Measurements from ENCODE around the gene SORCS2. TPM values are rescaled to one million over a fixed set of nuclear protein-coding genes. Genes with fewer than 3 reads are reported as not detected.

SORCS2 gene
- polyA plus RNA-seq, 1 donor (not counting 4 experiments of a cell fraction or from before 2014, with no cell fraction given) = 0.09 TPM

- Histone ChIP-seq H3K27me3 (ENCODE audit: control insufficient read depth, extremely low read depth, insufficient read depth, low read length) (no peaks in the 10 kb centered on the region), H3K9me3 (ENCODE audit: control insufficient read depth, low read depth, low read length) (peaks cover 36% of the 10 kb centered on the region), H3K4me1 (ENCODE audit: control insufficient read depth, extremely low read depth, insufficient read depth, low read length) (no peaks in the 10 kb centered on the region), H2AFZ (ENCODE audit: control insufficient read depth, low read length) (no peak overlapping the region), H3K9ac (ENCODE audit: control insufficient read depth, extremely low read depth, insufficient read depth, low read length) (no peak overlapping the region), H3K79me2 (ENCODE audit: control insufficient read depth, insufficient read depth, low read length) (no peaks in the 10 kb centered on the region), H4K20me1 (ENCODE audit: control insufficient read depth, extremely low read depth, insufficient read depth, low read length) (no peaks in the 10 kb centered on the region), H3K36me3 (ENCODE audit: control insufficient read depth in 2 of 2, extremely low read depth in 1 of 2, insufficient read depth in 2 of 2, low read length in 2 of 2) (no peaks in the 10 kb centered on the region), H3K4me2 (ENCODE audit: control insufficient read depth, extremely low read depth, insufficient read depth, low read depth, low read length) (no peak overlapping the region), H3K9me1 (ENCODE audit: control insufficient read depth, extremely low read depth, insufficient read depth, low read length) (no peaks in the 10 kb centered on the region), H3K27ac (ENCODE audit: control insufficient read depth, insufficient read depth, low read length) (no peak overlapping the region), H3K4me3 (ENCODE audit: control insufficient read depth in 2 of 3, extremely low read depth in 1 of 3, insufficient read depth in 2 of 3, low read depth in 1 of 3, low read length in 3 of 3) (no peak overlapping the region)
- no peak for DNase-seq (ENCODE audit: low read depth, low spot score)
- no peak for FAIRE-seq
- dilution Hi-C loops (cut with MboI; ENCODE audit: extremely low pct_ligation_motif_present, low sequenced_read_pairs) = no loop called here
- TF ChIP-seq CTCF (optimal IDR thresholded peaks at IDR 0.05 in 1 of 3, IDR thresholded peaks at IDR 0.05 in 1 of 3, conservative IDR thresholded peaks at IDR 0.05 in 1 of 3; ENCODE audit: extremely low read depth in 1 of 3, insufficient read depth in 2 of 3, low read length in 3 of 3) (no peak), EZH2 (IDR thresholded peaks at IDR 0.05; ENCODE audit: low read length) (no peak)
Observed at GRCh38 chr4:7572894-7573293, 380.6 kb downstream of the SORCS2 start.

- dilution Hi-C loops (cut with MboI; ENCODE audit: extremely low pct_ligation_motif_present, low sequenced_read_pairs) = no loop called here
- Histone ChIP-seq H3K36me3 (ENCODE audit: control insufficient read depth in 2 of 2, extremely low read depth in 1 of 2, insufficient read depth in 2 of 2, low read length in 2 of 2) (no peaks in the 10 kb centered on the region), H3K27ac (ENCODE audit: control insufficient read depth, insufficient read depth, low read length) (no peak overlapping the region), H3K4me1 (ENCODE audit: control insufficient read depth, extremely low read depth, insufficient read depth, low read length) (no peaks in the 10 kb centered on the region), H2AFZ (ENCODE audit: control insufficient read depth, low read length) (no peak overlapping the region), H3K9ac (ENCODE audit: control insufficient read depth, extremely low read depth, insufficient read depth, low read length) (no peak overlapping the region), H3K9me1 (ENCODE audit: control insufficient read depth, extremely low read depth, insufficient read depth, low read length) (no peaks in the 10 kb centered on the region), H3K79me2 (ENCODE audit: control insufficient read depth, insufficient read depth, low read length) (no peaks in the 10 kb centered on the region), H3K4me3 (ENCODE audit: control insufficient read depth in 2 of 3, extremely low read depth in 1 of 3, insufficient read depth in 2 of 3, low read depth in 1 of 3, low read length in 3 of 3) (no peak overlapping the region), H4K20me1 (ENCODE audit: control insufficient read depth, extremely low read depth, insufficient read depth, low read length) (no peaks in the 10 kb centered on the region), H3K4me2 (ENCODE audit: control insufficient read depth, extremely low read depth, insufficient read depth, low read depth, low read length) (no peak overlapping the region), H3K27me3 (ENCODE audit: control insufficient read depth, extremely low read depth, insufficient read depth, low read length) (no peaks in the 10 kb centered on the region), H3K9me3 (ENCODE audit: control insufficient read depth, low read depth, low read length) (peaks cover 39% of the 10 kb centered on the region)
- no peak for DNase-seq (ENCODE audit: low read depth, low spot score)
- TF ChIP-seq EZH2 (IDR thresholded peaks at IDR 0.05; ENCODE audit: low read length) (no peak), CTCF (optimal IDR thresholded peaks at IDR 0.05 in 1 of 3, IDR thresholded peaks at IDR 0.05 in 1 of 3, conservative IDR thresholded peaks at IDR 0.05 in 1 of 3; ENCODE audit: extremely low read depth in 1 of 3, insufficient read depth in 2 of 3, low read length in 3 of 3) (no peak)
- no peak for FAIRE-seq
Observed at GRCh38 chr4:7573576-7574091, 381.3 kb downstream of the SORCS2 start.

All from keratinocyte (primary cell).